GM18520 (cell line): ENCODE data around the gene TFCP2L1.
"Not testable (repeated sequence)": the region's sequence is repeated elsewhere in the genome, so short reads cannot be mapped to it uniquely, and the experiment has no call there.

Source experiments
- ATAC-seq: cut with Tn5 transposase; IDR thresholded peaks from one replicate; pipeline ENCODE4 v1.9.1; 2021; ENCODE audit not compliant: unreplicated experiment

Gene TFCP2L1

DNA sequence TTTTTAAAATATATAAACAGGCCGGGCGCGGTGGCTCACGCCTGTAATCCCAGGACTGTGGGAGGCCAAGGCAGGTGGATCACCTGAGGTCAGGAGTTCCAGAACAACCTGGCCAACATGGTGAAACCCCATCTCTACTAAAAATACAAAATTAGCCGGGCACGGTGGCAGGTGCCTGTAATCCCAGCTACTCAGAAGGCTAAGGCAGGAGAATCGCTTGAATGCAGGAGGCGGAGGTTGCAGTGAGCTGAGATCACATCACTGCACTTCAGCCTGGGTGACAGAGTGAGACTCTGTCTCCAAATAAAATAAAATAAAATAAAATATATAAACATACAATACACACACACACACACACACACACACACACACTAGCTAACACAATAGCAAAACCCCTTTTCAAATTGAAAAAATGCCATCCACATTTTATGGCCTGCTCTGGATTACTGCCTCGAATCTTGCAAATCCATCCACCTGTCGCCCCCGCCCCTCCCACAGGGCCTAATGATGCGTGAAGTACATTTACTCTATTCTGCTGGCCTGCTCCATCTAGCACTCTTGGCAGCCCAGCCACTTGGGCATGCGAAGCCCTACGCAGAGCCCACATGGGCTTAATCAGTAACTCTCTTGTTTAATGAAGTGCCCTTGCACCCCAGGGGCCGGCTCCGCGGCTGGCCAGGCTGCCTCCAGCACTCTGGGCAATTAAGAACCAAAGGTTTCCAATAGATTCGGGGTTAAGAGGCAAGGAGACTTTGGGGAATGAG lies 57.4 kb downstream of the TFCP2L1 start:
- not testable (repeated sequence) for ATAC-seq

DNA sequence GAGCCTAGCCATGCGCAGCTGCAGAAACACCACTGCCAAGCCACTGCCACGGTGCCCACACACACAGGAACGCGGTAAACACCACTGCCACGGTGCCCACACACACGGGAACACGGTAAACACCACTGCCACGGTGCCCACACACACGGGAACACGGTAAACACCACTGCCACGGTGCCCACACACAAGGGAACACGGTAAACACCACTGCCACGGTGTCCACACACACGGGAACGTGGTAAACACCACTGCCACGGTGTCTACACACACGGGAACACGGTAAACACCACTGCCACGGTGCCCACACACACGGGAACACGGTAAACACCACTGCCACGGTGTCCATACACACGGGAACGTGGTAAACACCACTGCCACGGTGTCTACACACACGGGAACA lies 59.3 kb downstream of the TFCP2L1 start:
- not testable (repeated sequence) for ATAC-seq

DNA sequence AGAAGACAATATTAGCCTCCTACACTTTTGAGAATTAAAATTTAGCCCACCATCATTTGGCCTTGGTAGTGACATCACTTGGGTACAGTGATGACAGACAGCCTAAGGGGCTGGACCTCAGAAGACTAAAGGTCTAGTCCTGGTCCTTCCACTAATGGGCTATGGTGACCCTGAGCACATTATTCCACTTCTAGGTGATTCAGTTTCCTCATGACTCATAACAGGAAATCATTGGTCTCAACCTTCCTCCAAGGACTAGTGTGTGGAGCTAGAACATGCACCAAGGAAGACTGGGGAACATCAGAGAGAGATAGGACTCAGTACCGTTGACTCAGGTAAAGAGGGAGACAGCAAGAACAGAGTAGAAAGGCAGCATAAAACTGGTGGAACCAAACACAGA lies 64.0 kb downstream of the TFCP2L1 start:
- ATAC-seq, result no peak

DNA sequence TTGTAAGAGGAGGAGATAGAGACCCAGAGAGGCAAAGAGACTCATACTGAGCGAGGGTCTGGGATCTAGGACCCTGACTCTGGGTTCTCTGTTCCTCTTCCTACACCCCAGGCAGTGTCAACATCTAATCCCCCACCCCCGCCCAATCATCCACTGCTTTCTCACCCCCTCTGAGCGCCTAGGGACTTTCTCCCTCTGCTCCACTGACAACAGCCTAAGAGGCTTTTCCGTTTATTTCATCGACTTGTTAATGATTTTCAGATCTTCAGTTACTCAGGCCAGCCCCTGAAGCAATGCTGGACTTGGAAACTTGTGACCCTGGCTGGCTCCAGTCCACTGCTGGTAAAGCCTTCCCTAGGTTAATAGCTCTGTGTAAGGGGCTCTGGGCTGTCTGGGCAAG lies 65.1 kb downstream of the TFCP2L1 start:
- ATAC-seq, result no peak

DNA sequence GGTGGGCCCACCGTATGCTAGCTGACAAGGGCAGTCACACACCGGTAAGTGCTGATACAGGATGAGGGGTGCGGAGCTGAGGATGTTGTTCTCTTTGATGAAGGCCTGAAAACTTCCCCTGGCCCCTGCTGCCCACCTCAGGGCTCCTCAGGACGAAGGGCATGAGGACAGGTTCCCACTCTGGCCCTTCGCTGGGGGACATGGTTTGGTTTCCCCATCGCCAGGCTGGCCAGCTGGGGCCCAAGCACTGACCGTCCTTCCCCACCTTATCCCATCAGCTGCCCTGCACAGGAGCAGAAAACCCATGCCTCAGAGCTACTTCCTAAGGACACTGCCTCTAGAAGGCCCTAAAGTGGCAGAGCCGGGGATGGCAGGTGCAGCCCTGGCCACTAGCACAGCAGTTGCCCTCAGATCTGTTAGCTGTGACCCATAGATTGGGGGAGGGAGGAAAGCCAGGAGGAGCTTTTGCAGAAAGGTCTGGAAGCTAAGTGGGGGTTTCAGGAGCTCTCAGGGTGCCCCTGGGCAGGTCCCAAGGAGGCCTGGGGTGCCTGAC lies 66.5 kb downstream of the TFCP2L1 start:
- ATAC-seq, result no peak

DNA sequence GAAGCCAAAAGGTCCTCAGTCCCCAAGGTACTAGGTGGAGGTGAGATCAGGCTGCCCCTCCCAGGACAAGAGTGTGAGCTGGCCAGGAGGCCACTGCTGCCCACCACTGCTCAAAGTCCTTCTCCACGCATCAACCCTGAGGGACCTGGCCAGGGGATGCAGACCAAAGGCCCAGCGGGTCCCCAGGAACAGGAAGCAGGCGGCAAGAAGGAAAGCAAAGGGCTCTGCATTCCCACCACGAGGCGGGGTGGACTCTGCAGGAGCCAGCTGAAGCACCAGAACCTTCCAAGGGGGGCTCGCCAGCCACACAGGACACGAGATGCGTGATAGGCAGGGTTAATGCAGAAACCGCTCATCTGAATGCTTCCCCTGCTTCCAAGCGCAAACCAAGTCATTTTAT lies 67.4 kb downstream of the TFCP2L1 start:
- no peak for ATAC-seq

DNA sequence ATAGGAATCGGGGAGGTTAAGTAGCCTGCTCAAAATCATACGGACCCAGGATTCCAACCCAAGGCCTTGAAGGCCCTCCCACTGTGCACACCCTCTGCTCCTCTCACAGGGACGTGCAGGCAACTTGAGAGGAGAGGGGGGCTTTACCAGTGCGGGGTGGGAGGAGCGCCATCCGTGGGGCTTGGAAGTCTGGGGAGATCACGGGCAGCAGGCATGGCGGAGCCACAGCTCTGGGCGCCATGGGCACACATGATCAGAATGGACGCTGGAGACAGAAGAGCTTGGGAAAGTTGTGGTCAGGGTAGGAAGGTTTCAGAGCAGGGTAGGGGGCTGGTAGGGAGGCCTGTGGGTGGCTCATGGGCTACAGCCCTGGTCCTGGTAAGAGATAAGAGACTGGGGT lies 70.7 kb downstream of the TFCP2L1 start:
- no peak for ATAC-seq

DNA sequence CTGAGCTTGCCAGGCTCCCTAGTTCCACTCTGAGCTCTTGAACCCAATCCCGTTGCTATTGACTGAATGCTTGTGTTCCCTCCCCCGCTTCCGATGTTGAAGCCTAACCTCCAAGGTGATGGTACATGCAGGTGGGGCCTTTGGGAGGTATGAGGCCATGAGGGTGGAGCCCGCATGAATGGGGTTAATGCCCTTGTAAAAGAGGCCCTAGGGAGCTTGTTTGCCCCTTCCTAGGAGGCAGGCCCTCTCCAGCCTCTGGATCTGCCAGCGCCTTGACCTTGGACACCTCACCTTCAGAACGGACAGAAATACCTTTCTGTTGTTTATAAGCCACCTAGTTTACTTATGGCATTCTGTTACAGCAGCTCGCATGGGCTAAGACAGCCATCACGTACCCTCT lies 71.6 kb downstream of the TFCP2L1 start:
- no peak for ATAC-seq

DNA sequence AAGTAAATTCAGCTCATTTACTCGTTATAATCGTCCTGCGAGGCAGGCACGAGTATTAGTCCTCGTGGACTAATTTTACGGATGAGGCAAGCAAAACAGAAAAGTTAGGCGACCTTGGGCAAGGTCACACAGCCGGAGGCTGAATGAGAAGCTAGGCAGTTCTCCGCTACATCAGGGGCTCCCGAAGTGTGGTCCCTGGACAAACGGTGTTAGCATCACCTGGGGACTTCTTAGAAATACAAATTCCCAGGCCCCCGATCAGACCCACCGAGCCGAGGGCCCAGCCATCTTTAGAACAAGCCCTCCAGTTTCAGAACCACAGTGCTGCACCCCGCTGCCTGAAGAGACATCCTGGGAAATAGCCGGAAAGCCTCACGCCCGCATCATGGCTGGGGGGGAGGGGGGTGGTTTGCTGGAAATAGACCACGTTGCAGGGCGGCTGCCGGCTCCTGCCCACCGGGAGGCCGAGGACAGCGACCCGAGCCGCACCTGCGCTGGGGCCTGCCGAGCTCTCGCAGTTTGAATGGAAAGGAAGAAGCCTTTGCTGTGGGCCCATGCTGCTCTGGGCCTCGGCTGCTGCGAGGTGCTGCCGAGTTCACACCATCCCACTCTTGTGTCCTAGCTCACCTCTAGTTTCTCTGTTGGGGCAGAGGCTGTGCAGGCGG lies 72.2 kb downstream of the TFCP2L1 start:
- no peak for ATAC-seq

DNA sequence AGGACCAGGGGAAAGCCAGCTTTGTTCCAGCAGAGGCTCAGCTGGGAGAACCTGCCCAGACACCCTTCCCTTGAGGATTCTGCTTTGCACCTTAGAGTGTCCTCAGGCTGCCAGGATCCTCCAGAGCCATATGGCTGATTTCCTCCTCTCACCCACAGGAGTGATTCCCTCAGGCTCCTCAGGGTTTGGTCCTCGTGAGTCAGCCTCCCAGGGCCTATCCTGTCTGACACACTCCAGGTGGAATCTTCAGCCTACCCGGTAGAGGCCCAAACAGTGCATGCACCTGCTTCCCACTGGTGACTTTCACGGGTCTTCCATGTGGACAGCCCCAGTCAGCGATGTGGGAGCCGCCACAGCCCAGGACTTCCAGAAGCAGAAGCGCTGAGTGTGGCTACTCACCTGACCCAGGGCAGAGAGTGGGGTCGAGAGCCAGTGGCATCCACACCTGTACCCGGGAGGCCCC lies 73.3 kb downstream of the TFCP2L1 start:
- ATAC-seq, result no peak

DNA sequence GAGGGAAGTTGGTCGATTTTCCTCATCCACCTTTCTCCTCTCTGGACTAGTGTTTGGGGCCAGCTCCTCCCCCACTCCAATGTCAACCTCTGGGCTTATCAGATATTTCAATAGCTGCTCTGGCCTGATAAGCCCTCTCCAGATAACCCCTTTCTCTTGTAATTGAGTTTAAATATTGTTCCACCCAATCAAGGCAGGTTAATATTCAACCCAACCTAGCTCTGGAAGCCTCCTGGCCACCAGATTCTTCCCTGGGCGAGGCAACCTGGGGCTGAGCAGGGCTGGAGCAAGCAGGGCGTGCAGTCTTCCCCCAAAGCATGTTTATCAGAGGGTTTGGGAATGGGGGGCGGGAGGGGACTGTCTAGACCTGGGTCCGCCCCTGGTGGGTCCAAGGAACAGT lies 73.8 kb downstream of the TFCP2L1 start:
- no peak for ATAC-seq

DNA sequence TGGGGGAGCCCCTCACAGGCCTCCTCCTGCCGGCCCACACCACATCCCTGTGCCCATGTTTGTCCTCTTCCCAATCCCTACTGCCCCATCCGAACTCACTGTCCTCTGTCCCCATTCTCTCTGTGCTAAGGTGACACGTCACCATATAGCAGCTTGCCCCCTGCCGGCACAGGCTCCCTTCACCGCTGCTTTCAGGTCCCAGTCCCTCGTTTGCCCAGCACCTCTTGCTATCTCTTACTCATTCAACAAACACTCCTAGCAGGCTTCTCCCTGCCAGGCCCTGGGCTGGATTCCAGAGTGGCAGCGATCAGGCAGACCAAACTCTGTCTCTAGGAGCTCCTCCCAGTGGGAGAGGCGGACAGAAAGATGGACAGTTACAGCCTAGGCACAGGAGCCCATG lies 74.3 kb downstream of the TFCP2L1 start:
- ATAC-seq, result no peak

DNA sequence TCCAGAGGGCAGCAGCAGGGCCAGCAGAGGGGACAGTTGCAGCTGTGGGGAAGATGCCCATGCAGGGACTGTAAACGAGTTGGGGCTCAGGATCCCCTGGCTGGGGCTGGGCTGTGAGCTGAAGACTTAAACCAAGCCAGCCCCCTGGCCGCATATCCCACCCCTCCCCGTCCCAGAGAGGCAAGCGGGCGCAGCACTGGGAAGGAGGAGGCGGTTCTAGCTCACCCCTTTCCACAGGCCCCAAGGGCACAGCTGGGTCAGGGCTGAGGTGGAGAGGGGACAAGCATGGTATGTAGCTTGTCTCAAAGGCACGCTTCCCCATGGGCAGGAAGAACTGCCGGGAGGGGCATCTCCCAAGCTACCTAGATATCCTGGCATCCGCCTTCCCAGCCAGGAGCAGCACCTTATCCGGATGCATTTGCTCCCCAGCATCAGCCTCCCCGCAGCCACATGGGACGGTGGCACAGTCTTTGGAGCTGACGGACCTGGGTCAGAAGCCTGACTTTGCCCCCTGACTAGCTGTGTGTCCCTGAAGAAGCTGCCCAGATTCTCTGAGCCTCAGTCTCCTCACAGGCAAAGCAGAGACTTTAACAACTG lies 75.9 kb downstream of the TFCP2L1 start:
- ATAC-seq, result no peak

DNA sequence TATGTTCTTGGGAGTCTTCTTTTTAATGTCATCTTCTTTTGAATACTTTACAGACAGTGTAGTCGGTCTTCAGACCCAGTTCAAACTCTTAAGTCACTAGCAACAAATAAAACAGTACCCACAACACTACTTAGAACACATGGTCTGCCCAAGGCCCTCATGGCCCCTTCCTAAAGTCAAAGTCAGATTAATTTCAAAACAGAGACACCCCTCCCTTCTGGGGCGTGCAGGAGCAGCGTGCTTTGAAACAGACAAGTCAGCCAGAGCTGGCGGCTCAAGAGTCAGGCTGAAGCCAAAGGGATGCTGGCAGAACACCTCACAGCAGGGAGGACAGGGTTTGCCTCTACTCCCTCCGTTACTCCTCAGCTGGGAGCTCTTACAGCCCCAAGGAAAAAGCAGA lies 77.5 kb downstream of the TFCP2L1 start:
- ATAC-seq, result no peak

DNA sequence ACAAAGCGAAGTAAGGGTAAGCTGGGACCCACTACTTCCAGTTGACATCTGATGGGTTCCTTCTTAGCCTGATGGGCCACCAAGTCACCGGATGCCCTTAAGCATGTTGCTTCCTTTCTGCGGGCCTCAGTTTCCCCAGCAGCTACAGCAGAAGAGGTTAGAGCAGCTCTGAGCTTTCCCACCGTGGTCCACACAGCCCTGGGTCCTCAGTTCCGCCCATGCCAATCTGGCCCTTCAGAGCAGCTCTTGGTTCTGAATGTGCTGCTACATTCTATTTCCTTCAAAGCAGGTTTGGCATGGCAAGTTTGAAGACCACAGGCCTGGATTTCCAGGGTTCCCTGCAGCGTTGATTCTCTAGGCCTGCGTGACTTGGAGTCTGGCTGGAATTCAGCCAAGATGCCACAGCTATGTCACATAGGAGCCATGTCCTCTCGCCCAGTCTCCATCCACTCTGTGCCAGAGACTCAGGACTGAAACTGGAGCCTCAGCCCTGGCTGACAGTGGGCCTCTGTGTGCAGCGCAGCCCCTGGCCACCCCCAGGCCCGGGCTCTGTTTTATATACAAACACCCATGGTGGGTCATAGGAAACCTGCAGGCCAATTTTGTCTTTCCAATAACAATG lies 79.6 kb downstream of the TFCP2L1 start:
- no peak for ATAC-seq

DNA sequence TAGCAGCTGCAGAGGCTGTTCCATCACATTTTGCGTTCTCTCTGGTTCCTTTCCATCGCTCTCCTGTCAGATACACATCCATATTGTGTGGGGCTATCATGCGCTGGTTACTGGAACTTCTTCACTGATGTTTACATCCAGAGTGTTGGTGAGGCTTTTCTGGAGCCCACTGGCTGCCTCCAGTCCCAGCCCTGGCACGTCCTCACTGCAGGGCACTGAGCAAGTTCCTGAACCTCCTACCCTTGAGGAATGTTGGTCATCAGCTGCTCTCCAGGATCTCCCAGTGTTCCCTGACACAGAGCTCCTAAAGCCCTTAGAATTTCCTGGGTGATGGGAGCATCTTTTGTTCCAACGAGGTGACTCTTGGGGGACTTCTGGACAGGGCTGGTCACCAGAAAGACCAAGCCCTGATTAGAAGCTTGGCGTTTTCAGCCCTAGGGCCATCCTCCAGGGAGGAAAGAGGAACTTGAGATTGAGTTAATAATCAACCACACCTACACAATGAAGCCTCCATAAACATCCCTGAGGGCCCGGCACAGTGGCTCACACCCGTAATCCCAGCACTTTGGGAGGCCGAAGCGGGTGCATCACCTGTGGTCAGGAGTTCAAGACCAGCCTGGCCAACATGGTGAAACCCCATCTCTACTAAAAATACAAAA lies 81.3 kb downstream of the TFCP2L1 start:
- no peak for ATAC-seq

DNA sequence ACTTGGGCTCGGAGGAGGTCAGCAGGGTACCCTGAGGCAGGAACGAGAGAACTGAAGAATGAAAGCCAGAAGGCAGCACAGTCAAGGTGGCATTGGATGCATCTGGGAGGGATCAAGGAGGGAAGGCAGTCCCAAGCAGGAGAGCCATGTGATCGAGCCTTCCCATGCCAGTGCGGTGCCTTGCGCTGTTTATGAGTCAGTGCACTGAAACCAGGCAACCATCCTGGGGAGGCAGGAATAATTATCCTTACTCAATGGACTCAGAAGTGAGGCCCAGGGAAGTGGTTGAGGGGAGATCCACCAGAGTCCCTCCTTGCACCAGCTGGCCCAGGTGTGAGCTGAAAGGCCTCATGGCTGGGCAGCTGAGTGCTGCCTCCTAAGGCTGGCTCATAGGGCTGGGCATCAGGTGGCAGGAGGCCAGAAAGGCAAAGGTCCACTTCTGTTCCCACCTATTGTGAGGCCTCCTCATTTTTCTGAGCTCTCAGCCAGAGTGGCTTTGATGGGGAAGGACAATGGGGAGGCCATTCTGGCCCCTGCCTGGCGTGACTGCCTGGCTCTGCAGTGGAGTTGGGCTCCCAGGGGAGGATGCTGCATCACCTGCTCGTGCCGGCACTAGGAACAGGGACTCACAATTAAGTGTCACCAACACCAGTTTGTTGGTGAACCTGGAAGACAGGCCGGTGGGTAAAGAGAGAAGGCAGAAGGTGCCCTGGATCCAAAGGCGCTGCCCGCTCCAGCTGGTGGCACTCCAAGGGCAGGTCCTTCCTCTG lies 82.3 kb downstream of the TFCP2L1 start:
- no peak for ATAC-seq

DNA sequence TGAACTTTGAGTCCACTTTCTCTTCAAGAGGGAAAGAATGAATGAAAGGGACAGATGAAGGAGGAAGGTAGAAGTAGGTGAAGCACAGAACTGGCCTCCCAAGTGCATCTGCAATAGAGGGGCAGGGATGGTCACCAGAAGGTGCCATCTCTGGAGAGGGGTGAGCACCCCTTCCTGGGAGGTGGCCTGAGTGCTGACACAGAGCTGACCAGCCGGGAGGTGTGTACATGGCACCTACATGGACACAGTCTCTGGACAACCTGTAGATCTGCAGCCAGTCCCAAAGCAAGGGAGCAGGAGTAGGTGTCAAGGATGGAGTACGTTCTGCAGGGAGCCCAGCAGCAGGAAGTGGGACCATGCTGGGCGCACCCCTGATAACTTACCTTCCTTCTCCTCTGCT lies 83.2 kb downstream of the TFCP2L1 start:
- ATAC-seq, result no peak

DNA sequence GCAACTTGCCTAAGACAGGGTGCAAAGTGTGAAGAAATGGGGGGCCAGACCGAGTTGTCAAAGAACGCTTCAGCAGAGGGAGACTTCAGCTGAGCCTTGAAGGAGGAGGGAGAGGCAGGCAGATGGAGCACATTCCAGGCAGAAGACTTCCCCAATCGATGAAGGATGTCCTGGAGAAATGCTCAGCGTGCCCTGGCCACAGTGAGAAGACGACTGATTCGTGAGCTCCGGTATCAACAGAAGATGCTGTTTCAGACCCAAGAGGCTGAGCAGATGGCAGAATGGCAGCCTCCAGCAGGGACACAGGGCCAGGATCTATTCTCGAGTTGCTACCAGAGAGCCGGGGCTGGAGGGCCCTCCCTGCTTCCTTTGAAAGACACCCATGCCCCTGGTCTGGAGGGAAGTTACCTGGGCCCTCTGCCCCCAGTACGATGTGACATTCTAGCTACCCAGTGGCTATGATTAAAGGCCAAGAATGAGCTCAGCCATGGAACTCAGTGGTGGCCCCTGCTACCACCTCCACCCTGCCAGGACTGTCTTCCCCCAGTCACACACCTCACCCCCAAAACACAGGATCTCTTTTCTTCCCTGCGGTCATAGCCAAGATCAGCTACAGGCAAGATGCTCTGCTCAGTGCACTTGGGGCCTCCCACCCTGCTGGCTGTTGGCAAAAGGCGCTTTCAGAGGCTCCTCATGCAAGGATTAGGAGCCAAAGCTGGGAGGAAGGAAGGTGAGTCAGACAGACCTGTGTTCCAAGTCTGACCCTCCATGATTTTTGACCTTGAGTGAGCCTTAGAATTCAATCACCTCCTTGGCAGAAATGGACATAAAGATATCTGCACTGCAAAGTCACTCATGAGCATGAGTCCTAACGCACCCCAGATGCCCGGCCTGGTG lies 84.3 kb downstream of the TFCP2L1 start:
- ATAC-seq, result no peak
